Body of pancreas (tissue), 4 donors: ENCODE data around the gene CDC25C. TPM values are rescaled to one million over a fixed set of nuclear protein-coding genes. Genes with fewer than 3 reads are reported as not detected.

ENCODE experiments used
- ATAC-seq: fragments of 150-250 bp; one replicate; pipeline ENCODE4 v1.9.1; 2016
- DNase-seq, 4 donors: peaks; one replicate each; pipeline ENCODE4 v3.0.0-alpha.2; 2019
- H3K27ac ChIP-seq, 4 donors: fragments of 200-600 bp; sonication (generic); 1 replicate in 3 of 4; 2 replicates in 1 of 4; pipeline versions ENCODE4 v1.5.1 to v1.6.1; 2016 to 2019; ENCODE audit warnings: mild to moderate bottlenecking in 1 of 4, mixed read lengths in 1 of 4, moderate library complexity in 1 of 4
- H3K27me3 ChIP-seq, 2 donors: fragments of 200-600 bp; sonication (generic); one replicate each; pipeline ENCODE4 v1.6.0; 2016; ENCODE audit warnings: mild to moderate bottlenecking in 1 of 2
- H3K36me3 ChIP-seq, 2 donors: fragments of 200-600 bp; sonication (generic); replicated peaks in 1 of 2; 2 replicates each; pipeline ENCODE4 v1.5.1; 2016; ENCODE audit warnings: low read depth in 2 of 2; ENCODE audit not compliant: insufficient read depth in 1 of 2
- H3K4me1 ChIP-seq: fragments of 200-600 bp; sonication (generic); one replicate; pipeline ENCODE4 v1.6.0; 2016
- H3K4me3 ChIP-seq, 2 donors: fragments of 200-600 bp; sonication (generic); 1 replicate in 1 of 2; 2 replicates in 1 of 2; pipeline ENCODE4 v1.5.1; 2016 to 2019
- H3K9me3 ChIP-seq, 3 donors: fragments of 200-600 bp; sonication (generic); 1 replicate in 2 of 3; 2 replicates in 1 of 3; pipeline ENCODE4 v1.5.1; 2016
- CTCF ChIP-seq, 7 experiments: fragments of 450-650 bp in 4 of 7; fragments of 200-600 bp in 3 of 7; sonication (generic) in 3 of 7; IDR thresholded peaks; one replicate each; pipeline ENCODE4 v1.5.1; 2016 to 2019; ENCODE audit warnings: antibody characterized with exemption in 7 of 7
- POLR2A ChIP-seq, 3 donors: fragments of 450-650 bp; IDR thresholded peaks; one replicate each; pipeline ENCODE4 v1.6.1; 2016; ENCODE audit warnings: antibody characterized with exemption in 3 of 3, mild to moderate bottlenecking in 2 of 3
- WGBS, 2 donors: methylation state at CpG; one replicate each; pipeline ENCODE4 v1.1.5; 2017; 5-methylcytosine and 5-hydroxymethylcytosine counted together
- intact Hi-C: fragments of 100-400 bp; cut with DNase I; formaldehyde crosslinking; loops from one replicate; pipeline ENCODE4 v1.15.1; 2023
- total RNA-seq, 2 donors: library from RNA; depleted of rRNA; stranded (reverse); fragments of >200 nt; gene quantifications; one replicate each; pipeline ENCODE4 v1.1.0, GENCODE V29; 2016

The CDC25C gene
- total RNA-seq, 2 donors from 2014 or later = not detected

GRCh38 chr5:138360941-138361452, 29.4 kb upstream of the CDC25C start:
- WGBS, 2 donors = 90 to 100% methylated on average over 1 of the region's 1 CpG
- Histone ChIP-seq H3K4me3 (no peak overlapping the region), H3K36me3 (no peaks in the 10 kb centered on the region), H3K4me1 (peaks cover 7% of the 10 kb centered on the region), H3K27me3 (no peaks in the 10 kb centered on the region), H3K27ac (peak overlapping the region in 1 of 4 donors; percentile 3), H3K9me3 (no peaks in the 10 kb centered on the region)
- no peak for TF ChIP-seq CTCF (IDR thresholded peaks at IDR 0.05)
- TF ChIP-seq POLR2A (IDR thresholded peaks at IDR 0.05) = no peak
- ATAC-seq (no peak), DNase-seq (no peak)
- intact Hi-C loops = no loop called here

- WGBS, 2 donors = 80 to 81% methylated on average over 3 of the region's 3 CpGs
- Histone ChIP-seq H3K27ac (no peak overlapping the region), H3K4me1 (peaks cover 21% of the 10 kb centered on the region), H3K9me3 (no peaks in the 10 kb centered on the region), H3K36me3 (no peaks in the 10 kb centered on the region), H3K4me3 (no peak overlapping the region), H3K27me3 (no peaks in the 10 kb centered on the region)
- no peak for TF ChIP-seq POLR2A (IDR thresholded peaks at IDR 0.05)
- TF ChIP-seq CTCF (IDR thresholded peaks at IDR 0.05) = no peak
- ATAC-seq = no peak
- no peak for DNase-seq
- intact Hi-C loops = no loop called here
These were observed 28.0 kb upstream of the CDC25C start for GRCh38 chr5:138359621-138360020.

GRCh38 chr5:138354926-138355378, 23.3 kb upstream of the CDC25C start:
- no peaks in the 10 kb centered on the region for H3K27me3 ChIP-seq
- peak overlapping the region in 2 of 4 donors; percentile 94 to 96 for H3K27ac ChIP-seq
- TF ChIP-seq POLR2A (IDR thresholded peaks at IDR 0.05) = no peak
- no peak for TF ChIP-seq CTCF (IDR thresholded peaks at IDR 0.05)
- H3K36me3 ChIP-seq = no peaks in the 10 kb centered on the region
- intact Hi-C loops = no loop called here
- 27 to 30% methylated on average over 6 of the region's 6 CpGs for WGBS, 2 donors
- no peak overlapping the region for H3K4me3 ChIP-seq
- ATAC-seq (no peak), DNase-seq (peak in 2 of 4 donors; percentile 21 to 27)
- no peaks in the 10 kb centered on the region for H3K9me3 ChIP-seq
- H3K4me1 ChIP-seq = peaks cover 30% of the 10 kb centered on the region

- ATAC-seq (no peak), DNase-seq (no peak)
- intact Hi-C loops = no loop called here
- no peak for TF ChIP-seq CTCF (IDR thresholded peaks at IDR 0.05)
- no peak for TF ChIP-seq POLR2A (IDR thresholded peaks at IDR 0.05)
- WGBS, 2 donors = 19 to 29% methylated on average over 5 of the region's 5 CpGs
- Histone ChIP-seq H3K36me3 (no peaks in the 10 kb centered on the region), H3K9me3 (no peaks in the 10 kb centered on the region), H3K27ac (peak overlapping the region in 3 of 4 donors; percentile 94 to 98 (median 96)), H3K4me3 (no peak overlapping the region), H3K27me3 (no peaks in the 10 kb centered on the region), H3K4me1 (peaks cover 30% of the 10 kb centered on the region)
These were observed 22.8 kb upstream of the CDC25C start for GRCh38 chr5:138354387-138354786.

- DNase-seq = no peak
- TF ChIP-seq POLR2A (IDR thresholded peaks at IDR 0.05) (peak in 2 of 3 donors; percentile 46 to 54), CTCF (IDR thresholded peaks at IDR 0.05) (no peak)
- Histone ChIP-seq H3K4me1 (peaks cover 30% of the 10 kb centered on the region), H3K27ac (peak overlapping the region; percentile 94 to 98 (median 96)), H3K36me3 (no peaks in the 10 kb centered on the region), H3K4me3 (peak overlapping the region in 1 of 2 donors; percentile 91), H3K27me3 (no peaks in the 10 kb centered on the region), H3K9me3 (no peaks in the 10 kb centered on the region)
- intact Hi-C loops = no loop called here
- no peak for ATAC-seq
- 0 to 1% methylated on average over 9 to 11 of the region's 11 CpGs for WGBS, 2 donors
These were observed 22.0 kb upstream of the CDC25C start for GRCh38 chr5:138353560-138354080.
